WTC11 (cell line): ENCODE data around the gene AADACL3. TPM values are rescaled to one million over a fixed set of nuclear protein-coding genes. Genes with fewer than 3 reads are reported as not detected.

Source experiments
- ATAC-seq: fragments of 200-7000 bp; cut with Tn5 transposase; 2 replicates; pipeline ENCODE4 v1.10.0; 2021; ENCODE audit warnings: mild to moderate bottlenecking, moderate library complexity
- CTCF ChIA-PET: fragments of 300-600 bp; sonication (Branson Sonifier 250); formaldehyde crosslinking; loops from one replicate; lab custom pipeline; 2021; ENCODE audit warnings: antibody characterized with exemption; lab: Charles Lee
- POLR2A ChIA-PET: fragments of 350-600 bp; sonication (Branson Sonifier 250); formaldehyde crosslinking; loops from one replicate; lab custom pipeline; 2021; ENCODE audit warnings: antibody characterized with exemption; lab: Charles Lee
- DNase-seq: peaks from one replicate; pipeline ENCODE4 v3.0.0; 2021; ENCODE audit warnings: low spot score
- H3K27ac Mint-ChIP-seq: 2 replicates; pipeline ENCODE4 v1.8.0; 2021; ENCODE audit warnings: mixed read lengths
- H3K27me3 Mint-ChIP-seq: 2 replicates; pipeline ENCODE4 v1.8.0; 2021; ENCODE audit warnings: low read depth, mild to moderate bottlenecking, moderate library complexity, mixed read lengths
- H3K36me3 Mint-ChIP-seq: 2 replicates; pipeline ENCODE4 v1.8.0; 2021; ENCODE audit warnings: mixed read lengths
- H3K4me1 Mint-ChIP-seq: 2 replicates; pipeline ENCODE4 v1.8.0; 2022; ENCODE audit warnings: mixed read lengths
- H3K4me3 Mint-ChIP-seq: 2 replicates; pipeline ENCODE4 v1.8.0; 2021; ENCODE audit warnings: mild to moderate bottlenecking, moderate library complexity, mixed read lengths
- H3K9me3 Mint-ChIP-seq: 2 replicates; pipeline ENCODE4 v1.8.0; 2021; ENCODE audit warnings: mixed read lengths
- ATF1 ChIP-seq: sonication (generic); formaldehyde crosslinking; IDR thresholded peaks from 2 replicates; pipeline ENCODE4 v1.8.1; 2023; ENCODE audit warnings: mild to moderate bottlenecking, moderate library complexity, missing genetic modification reagents
- ESRRA ChIP-seq: sonication (generic); formaldehyde crosslinking; IDR thresholded peaks from 2 replicates; pipeline ENCODE4 v1.8.1; 2022; ENCODE audit warnings: mild to moderate bottlenecking, missing genetic modification reagents, borderline replicate concordance
- HMGA2 ChIP-seq: fragments of 250-450 bp; sonication (Bioruptor Pico); IDR thresholded peaks from 2 replicates; pipeline ENCODE4 v1.4.0; 2021; ENCODE audit warnings: mild to moderate bottlenecking, moderate library complexity
- MXD4 ChIP-seq: fragments of 250-450 bp; sonication (Bioruptor Pico); IDR thresholded peaks from 2 replicates; pipeline ENCODE4 v1.8.0; 2021; ENCODE audit warnings: mild to moderate bottlenecking, moderate library complexity, borderline replicate concordance
- NFE2L1 ChIP-seq: sonication (generic); formaldehyde crosslinking; IDR thresholded peaks from 2 replicates; pipeline ENCODE4 v1.8.1; 2023; ENCODE audit warnings: missing genetic modification reagents
- RORB ChIP-seq: fragments of 250-450 bp; sonication (Bioruptor Pico); IDR thresholded peaks from 2 replicates; pipeline ENCODE4 v1.9.0; 2021; ENCODE audit warnings: mild to moderate bottlenecking
- TCF7 ChIP-seq: sonication (generic); formaldehyde crosslinking; IDR thresholded peaks from 2 replicates; pipeline ENCODE4 v1.8.0; 2022; ENCODE audit warnings: mild to moderate bottlenecking, low read depth, missing genetic modification reagents, moderate library complexity
- ZNF396 ChIP-seq: fragments of 250-450 bp; sonication (Bioruptor Pico); IDR thresholded peaks from 2 replicates; pipeline ENCODE4 v1.8.0; 2021; ENCODE audit warnings: mild to moderate bottlenecking, moderate library complexity, borderline replicate concordance
- total RNA-seq: library from RNA; stranded (reverse); gene quantifications from 3 replicates; pipeline ENCODE4 v1.2.3, GENCODE V29; 2021
- TF ChIP-seq, protein P1 (sequence below): fragments of 250-450 bp; sonication (Bioruptor Pico); IDR thresholded peaks from 2 replicates; pipeline ENCODE4 v1.8.0; 2021; ENCODE audit warnings: mild to moderate bottlenecking
- TF ChIP-seq, protein P2 (sequence below): sonication (generic); formaldehyde crosslinking; IDR thresholded peaks from 2 replicates; pipeline ENCODE4 v1.8.0; 2022; ENCODE audit warnings: mild to moderate bottlenecking, missing genetic modification reagents
- TF ChIP-seq, protein P3 (sequence below): sonication (generic); formaldehyde crosslinking; IDR thresholded peaks from 2 replicates; pipeline ENCODE4 v1.8.1; 2023; ENCODE audit warnings: mild to moderate bottlenecking, moderate library complexity, missing genetic modification reagents
- TF ChIP-seq, protein P4 (sequence below): sonication (generic); formaldehyde crosslinking; IDR thresholded peaks from 2 replicates; pipeline ENCODE4 v1.8.1; 2023; ENCODE audit warnings: mild to moderate bottlenecking, missing genetic modification reagents, moderate library complexity
- TF ChIP-seq, protein P5 (sequence below): sonication (generic); formaldehyde crosslinking; IDR thresholded peaks from 2 replicates; pipeline ENCODE4 v1.8.1; 2023; ENCODE audit warnings: mild to moderate bottlenecking, missing genetic modification reagents, moderate library complexity
- TF ChIP-seq, protein P6 (sequence below): sonication (generic); formaldehyde crosslinking; IDR thresholded peaks from 2 replicates; pipeline ENCODE4 v1.8.1; 2023; ENCODE audit warnings: mild to moderate bottlenecking, missing genetic modification reagents, borderline replicate concordance
- TF ChIP-seq, protein P7 (sequence below): sonication (generic); formaldehyde crosslinking; IDR thresholded peaks from 2 replicates; pipeline ENCODE4 v1.8.0; 2023; ENCODE audit warnings: mild to moderate bottlenecking, missing genetic modification reagents
- TF ChIP-seq, protein P8 (sequence below): sonication (generic); formaldehyde crosslinking; IDR thresholded peaks from 2 replicates; pipeline ENCODE4 v1.8.0; 2022; ENCODE audit warnings: mild to moderate bottlenecking, missing genetic modification reagents
- TF ChIP-seq, protein P9 (sequence below): fragments of 250-450 bp; sonication (Bioruptor Pico); IDR thresholded peaks from 2 replicates; pipeline ENCODE4 v1.9.0; 2021; ENCODE audit warnings: mild to moderate bottlenecking

AADACL3 gene
- total RNA-seq, 1 experiment from 2014 or later, result 0.77 TPM

DNA sequence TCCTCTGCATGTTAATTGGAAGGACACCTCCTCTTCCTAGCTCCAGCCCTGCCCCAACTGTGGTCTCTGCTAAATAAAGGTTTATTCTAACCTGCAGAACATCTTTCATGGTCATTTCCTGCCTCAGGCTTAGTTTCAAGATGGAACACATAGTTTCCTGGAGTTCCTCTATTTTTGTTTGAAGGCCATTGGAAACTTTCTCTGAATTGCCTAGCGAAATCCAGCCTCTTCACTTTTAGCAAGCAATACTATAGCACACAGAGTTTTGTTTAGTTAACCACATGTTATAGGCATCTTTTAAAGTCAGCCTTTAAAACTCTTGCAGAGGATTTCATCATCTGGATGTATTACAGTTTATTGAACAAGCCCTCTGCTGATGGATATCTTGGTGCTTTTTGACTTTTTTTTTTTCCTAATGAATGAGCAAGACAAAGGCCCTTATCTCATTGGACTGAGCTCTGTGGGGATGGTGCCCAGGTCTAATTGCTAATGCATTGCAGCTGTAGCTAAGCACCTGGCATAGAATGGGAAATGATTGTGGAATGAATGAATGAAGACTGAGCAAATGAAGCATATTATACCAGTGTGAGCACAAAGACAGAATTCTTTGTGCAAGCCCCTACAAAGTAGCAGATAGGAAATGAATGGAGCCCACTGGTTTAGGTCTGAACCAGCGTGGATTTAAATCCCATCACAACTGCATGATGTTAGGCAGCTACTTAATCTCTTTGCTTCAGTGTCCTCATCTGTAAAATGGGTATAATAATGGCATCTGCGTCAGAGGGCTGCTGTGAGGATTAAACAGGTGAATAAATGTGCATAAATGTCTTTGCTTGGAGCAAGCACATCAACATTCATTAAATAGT, 29.4 kb downstream of the AADACL3 start:
- Mint-ChIP-seq H3K36me3 (0 out of 2 replicates have a peak, but pooled peaks cover 8% of the 10 kb centered on the region), H3K27me3 (no peaks in the 10 kb centered on the region; the same call in 1 of the 2 replicates), H3K4me3 (no peak overlapping the region), H3K27ac (no peak overlapping the region), H3K9me3 (peaks cover 12% of the 10 kb centered on the region), H3K4me1 (peaks cover 5% of the 10 kb centered on the region; the same call in 1 of the 2 replicates)
- no peak for TF ChIP-seq TCF7 (CRISPR knock-in tag)
- TF ChIP-seq, protein P1, sequence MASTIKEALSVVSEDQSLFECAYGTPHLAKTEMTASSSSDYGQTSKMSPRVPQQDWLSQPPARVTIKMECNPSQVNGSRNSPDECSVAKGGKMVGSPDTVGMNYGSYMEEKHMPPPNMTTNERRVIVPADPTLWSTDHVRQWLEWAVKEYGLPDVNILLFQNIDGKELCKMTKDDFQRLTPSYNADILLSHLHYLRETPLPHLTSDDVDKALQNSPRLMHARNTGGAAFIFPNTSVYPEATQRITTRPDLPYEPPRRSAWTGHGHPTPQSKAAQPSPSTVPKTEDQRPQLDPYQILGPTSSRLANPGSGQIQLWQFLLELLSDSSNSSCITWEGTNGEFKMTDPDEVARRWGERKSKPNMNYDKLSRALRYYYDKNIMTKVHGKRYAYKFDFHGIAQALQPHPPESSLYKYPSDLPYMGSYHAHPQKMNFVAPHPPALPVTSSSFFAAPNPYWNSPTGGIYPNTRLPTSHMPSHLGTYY (CRISPR knock-in tag), result no peak
- TF ChIP-seq ESRRA (CRISPR knock-in tag), result no peak
- TF ChIP-seq, protein P2, sequence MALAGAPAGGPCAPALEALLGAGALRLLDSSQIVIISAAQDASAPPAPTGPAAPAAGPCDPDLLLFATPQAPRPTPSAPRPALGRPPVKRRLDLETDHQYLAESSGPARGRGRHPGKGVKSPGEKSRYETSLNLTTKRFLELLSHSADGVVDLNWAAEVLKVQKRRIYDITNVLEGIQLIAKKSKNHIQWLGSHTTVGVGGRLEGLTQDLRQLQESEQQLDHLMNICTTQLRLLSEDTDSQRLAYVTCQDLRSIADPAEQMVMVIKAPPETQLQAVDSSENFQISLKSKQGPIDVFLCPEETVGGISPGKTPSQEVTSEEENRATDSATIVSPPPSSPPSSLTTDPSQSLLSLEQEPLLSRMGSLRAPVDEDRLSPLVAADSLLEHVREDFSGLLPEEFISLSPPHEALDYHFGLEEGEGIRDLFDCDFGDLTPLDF (CRISPR knock-in tag), result no peak
- TF ChIP-seq ZNF396 (CRISPR knock-in tag), result no peak
- no peak for TF ChIP-seq HMGA2 (CRISPR knock-in tag)
- no peak for TF ChIP-seq ATF1 (CRISPR knock-in tag)
- no peak for TF ChIP-seq MXD4 (CRISPR knock-in tag)
- TF ChIP-seq, protein P3, sequence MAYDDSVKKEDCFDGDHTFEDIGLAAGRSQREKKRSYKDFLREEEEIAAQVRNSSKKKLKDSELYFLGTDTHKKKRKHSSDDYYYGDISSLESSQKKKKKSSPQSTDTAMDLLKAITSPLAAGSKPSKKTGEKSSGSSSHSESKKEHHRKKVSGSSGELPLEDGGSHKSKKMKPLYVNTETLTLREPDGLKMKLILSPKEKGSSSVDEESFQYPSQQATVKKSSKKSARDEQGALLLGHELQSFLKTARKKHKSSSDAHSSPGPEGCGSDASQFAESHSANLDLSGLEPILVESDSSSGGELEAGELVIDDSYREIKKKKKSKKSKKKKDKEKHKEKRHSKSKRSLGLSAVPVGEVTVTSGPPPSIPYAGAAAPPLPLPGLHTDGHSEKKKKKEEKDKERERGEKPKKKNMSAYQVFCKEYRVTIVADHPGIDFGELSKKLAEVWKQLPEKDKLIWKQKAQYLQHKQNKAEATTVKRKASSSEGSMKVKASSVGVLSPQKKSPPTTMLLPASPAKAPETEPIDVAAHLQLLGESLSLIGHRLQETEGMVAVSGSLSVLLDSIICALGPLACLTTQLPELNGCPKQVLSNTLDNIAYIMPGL (CRISPR knock-in tag), result no peak
- TF ChIP-seq, protein P4, sequence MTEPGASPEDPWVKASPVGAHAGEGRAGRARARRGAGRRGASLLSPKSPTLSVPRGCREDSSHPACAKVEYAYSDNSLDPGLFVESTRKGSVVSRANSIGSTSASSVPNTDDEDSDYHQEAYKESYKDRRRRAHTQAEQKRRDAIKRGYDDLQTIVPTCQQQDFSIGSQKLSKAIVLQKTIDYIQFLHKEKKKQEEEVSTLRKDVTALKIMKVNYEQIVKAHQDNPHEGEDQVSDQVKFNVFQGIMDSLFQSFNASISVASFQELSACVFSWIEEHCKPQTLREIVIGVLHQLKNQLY (CRISPR knock-in tag), result no peak
- TF ChIP-seq NFE2L1 (CRISPR knock-in tag), result no peak
- TF ChIP-seq, protein P5, sequence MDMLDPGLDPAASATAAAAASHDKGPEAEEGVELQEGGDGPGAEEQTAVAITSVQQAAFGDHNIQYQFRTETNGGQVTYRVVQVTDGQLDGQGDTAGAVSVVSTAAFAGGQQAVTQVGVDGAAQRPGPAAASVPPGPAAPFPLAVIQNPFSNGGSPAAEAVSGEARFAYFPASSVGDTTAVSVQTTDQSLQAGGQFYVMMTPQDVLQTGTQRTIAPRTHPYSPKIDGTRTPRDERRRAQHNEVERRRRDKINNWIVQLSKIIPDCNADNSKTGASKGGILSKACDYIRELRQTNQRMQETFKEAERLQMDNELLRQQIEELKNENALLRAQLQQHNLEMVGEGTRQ (CRISPR knock-in tag), result no peak
- ATAC-seq, result no peak
- POLR2A ChIA-PET, result interaction anchor here (0.8 kb wide), 1 partner anchor 501 kb away, joined by 4 read pairs; no protein-coding TSS in a partner anchor
- DNase-seq, result no peak
- CTCF ChIA-PET, result interaction anchor here (1.0 kb wide), 1 partner anchor 17 kb away, joined by 3 read pairs; no protein-coding TSS in a partner anchor

DNA sequence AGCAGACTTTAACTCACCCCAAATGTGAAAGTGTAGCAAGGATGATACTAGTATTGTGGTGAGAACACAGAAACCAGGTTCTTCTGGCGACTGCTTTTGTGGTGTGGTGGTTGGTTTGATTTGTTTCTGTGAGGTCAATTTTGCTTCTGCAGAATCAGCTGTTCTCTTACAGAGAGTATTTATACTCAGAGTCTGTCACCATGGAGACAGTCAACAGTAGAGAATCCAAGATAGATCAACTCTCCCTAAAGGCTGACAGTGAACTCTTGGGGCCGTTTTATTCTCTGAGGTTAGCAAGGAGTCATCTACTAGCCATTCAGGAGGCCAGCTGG, 30.0 kb downstream of the AADACL3 start, which contains the start of gene CFAP107:
Gene CFAP107 (plus strand): TSS at position 209 of the 332 bp plus-strand sequence. CDS start 231 bp downstream, outside the sequence.
- Mint-ChIP-seq H3K4me1 (peaks cover 5% of the 10 kb centered on the region; the same call in 1 of the 2 replicates), H3K27ac (no peak within 1 kb of the TSS), H3K27me3 (no peaks in the 10 kb centered on the region; the same call in 1 of the 2 replicates), H3K36me3 (0 out of 2 replicates have a peak, but pooled peaks cover 8% of the 10 kb centered on the region), H3K9me3 (peaks cover 12% of the 10 kb centered on the region), H3K4me3 (no peak within 1 kb of the TSS)
- ATAC-seq, result peak; percentile 18; the same call in 1 of the 2 replicates
- DNase-seq, result no peak
- POLR2A ChIA-PET, result interaction anchor here (0.8 kb wide), 1 partner anchor 502 kb away, joined by 4 read pairs; no protein-coding TSS in a partner anchor
- CTCF ChIA-PET, result interaction anchor here (1.0 kb wide), 1 partner anchor 17 kb away, joined by 3 read pairs; no protein-coding TSS in a partner anchor
- TF ChIP-seq, protein P6, sequence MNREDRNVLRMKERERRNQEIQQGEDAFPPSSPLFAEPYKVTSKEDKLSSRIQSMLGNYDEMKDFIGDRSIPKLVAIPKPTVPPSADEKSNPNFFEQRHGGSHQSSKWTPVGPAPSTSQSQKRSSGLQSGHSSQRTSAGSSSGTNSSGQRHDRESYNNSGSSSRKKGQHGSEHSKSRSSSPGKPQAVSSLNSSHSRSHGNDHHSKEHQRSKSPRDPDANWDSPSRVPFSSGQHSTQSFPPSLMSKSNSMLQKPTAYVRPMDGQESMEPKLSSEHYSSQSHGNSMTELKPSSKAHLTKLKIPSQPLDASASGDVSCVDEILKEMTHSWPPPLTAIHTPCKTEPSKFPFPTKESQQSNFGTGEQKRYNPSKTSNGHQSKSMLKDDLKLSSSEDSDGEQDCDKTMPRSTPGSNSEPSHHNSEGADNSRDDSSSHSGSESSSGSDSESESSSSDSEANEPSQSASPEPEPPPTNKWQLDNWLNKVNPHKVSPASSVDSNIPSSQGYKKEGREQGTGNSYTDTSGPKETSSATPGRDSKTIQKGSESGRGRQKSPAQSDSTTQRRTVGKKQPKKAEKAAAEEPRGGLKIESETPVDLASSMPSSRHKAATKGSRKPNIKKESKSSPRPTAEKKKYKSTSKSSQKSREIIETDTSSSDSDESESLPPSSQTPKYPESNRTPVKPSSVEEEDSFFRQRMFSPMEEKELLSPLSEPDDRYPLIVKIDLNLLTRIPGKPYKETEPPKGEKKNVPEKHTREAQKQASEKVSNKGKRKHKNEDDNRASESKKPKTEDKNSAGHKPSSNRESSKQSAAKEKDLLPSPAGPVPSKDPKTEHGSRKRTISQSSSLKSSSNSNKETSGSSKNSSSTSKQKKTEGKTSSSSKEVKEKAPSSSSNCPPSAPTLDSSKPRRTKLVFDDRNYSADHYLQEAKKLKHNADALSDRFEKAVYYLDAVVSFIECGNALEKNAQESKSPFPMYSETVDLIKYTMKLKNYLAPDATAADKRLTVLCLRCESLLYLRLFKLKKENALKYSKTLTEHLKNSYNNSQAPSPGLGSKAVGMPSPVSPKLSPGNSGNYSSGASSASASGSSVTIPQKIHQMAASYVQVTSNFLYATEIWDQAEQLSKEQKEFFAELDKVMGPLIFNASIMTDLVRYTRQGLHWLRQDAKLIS (CRISPR knock-in tag), result no peak
- TF ChIP-seq RORB, result no peak
- TF ChIP-seq, protein P7, sequence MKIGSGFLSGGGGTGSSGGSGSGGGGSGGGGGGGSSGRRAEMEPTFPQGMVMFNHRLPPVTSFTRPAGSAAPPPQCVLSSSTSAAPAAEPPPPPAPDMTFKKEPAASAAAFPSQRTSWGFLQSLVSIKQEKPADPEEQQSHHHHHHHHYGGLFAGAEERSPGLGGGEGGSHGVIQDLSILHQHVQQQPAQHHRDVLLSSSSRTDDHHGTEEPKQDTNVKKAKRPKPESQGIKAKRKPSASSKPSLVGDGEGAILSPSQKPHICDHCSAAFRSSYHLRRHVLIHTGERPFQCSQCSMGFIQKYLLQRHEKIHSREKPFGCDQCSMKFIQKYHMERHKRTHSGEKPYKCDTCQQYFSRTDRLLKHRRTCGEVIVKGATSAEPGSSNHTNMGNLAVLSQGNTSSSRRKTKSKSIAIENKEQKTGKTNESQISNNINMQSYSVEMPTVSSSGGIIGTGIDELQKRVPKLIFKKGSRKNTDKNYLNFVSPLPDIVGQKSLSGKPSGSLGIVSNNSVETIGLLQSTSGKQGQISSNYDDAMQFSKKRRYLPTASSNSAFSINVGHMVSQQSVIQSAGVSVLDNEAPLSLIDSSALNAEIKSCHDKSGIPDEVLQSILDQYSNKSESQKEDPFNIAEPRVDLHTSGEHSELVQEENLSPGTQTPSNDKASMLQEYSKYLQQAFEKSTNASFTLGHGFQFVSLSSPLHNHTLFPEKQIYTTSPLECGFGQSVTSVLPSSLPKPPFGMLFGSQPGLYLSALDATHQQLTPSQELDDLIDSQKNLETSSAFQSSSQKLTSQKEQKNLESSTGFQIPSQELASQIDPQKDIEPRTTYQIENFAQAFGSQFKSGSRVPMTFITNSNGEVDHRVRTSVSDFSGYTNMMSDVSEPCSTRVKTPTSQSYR (CRISPR knock-in tag), result no peak
- TF ChIP-seq, protein P8, sequence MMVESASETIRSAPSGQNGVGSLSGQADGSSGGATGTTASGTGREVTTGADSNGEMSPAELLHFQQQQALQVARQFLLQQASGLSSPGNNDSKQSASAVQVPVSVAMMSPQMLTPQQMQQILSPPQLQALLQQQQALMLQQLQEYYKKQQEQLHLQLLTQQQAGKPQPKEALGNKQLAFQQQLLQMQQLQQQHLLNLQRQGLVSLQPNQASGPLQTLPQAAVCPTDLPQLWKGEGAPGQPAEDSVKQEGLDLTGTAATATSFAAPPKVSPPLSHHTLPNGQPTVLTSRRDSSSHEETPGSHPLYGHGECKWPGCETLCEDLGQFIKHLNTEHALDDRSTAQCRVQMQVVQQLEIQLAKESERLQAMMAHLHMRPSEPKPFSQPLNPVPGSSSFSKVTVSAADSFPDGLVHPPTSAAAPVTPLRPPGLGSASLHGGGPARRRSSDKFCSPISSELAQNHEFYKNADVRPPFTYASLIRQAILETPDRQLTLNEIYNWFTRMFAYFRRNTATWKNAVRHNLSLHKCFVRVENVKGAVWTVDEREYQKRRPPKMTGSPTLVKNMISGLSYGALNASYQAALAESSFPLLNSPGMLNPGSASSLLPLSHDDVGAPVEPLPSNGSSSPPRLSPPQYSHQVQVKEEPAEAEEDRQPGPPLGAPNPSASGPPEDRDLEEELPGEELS (CRISPR knock-in tag), result no peak
- TF ChIP-seq, protein P9, sequence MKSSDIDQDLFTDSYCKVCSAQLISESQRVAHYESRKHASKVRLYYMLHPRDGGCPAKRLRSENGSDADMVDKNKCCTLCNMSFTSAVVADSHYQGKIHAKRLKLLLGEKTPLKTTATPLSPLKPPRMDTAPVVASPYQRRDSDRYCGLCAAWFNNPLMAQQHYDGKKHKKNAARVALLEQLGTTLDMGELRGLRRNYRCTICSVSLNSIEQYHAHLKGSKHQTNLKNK, result no peak
